ENCODE measurements around the gene HNRNPK.

The HNRNPK gene

DNA sequence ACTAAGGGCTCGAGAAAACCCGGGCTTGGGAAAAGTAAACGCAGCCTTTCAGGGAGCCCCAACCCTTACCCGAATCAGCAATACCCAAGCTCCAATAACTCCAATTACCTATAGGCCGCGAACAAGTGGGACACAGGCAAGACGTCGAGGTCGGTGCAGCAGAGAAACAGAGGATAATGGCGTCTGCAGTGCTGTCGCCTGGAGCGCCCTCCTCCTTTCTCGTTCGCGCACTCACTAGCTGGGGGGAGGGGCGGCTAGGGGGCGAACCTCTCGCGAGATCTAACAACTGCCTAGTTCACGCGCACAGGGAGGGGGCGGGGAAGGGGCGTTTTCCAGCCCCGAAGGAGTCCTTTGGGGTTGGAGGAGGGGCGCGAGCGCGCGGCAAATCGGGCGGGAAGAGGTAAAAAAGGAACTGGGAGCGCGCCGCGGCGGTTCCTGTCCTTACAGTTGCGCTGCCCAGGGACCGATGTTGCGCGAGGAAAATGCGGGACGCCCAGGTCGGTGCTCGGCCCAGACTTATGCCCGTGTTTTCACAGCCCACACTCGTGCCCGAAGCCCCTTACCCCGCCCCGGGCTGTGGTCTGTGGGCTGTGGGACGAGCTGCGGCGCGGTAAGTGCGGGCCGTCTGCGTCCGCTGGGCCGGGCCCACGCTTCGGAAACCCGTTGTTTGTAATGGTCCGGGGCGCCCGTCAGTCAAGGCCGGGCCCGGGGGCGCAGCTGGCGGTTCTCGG lies 545 bp upstream of the HNRNPK start, which contains the start of gene RMI1:
TSS of gene RMI1 (plus strand) at position 411 of the 731 bp plus-strand sequence. CDS start 20,182 bp downstream, outside the sequence.
- peak; percentile 87 for DNase-seq (ENCODE audit: low read depth)
- no peak for TF ChIP-seq CTCF (IDR thresholded peaks at IDR 0.05; ENCODE audit: control insufficient read depth, insufficient read depth, low read depth, low read length, missing control alignments)
- H3K4me3 ChIP-seq (ENCODE audit: control insufficient read depth, low read depth, low read length) = peak within 1 kb of the TSS; percentile 73

GRCh38 chr9:83978992-83979811 lies 813 bp downstream of the HNRNPK start:
- TF ChIP-seq CTCF (IDR thresholded peaks at IDR 0.05; ENCODE audit: control insufficient read depth, insufficient read depth, low read depth, low read length, missing control alignments) = no peak
- peak; percentile 48 for DNase-seq (ENCODE audit: low read depth)
- H3K4me3 ChIP-seq (ENCODE audit: control insufficient read depth, low read depth, low read length) = peak overlapping the region; percentile 73

DNA sequence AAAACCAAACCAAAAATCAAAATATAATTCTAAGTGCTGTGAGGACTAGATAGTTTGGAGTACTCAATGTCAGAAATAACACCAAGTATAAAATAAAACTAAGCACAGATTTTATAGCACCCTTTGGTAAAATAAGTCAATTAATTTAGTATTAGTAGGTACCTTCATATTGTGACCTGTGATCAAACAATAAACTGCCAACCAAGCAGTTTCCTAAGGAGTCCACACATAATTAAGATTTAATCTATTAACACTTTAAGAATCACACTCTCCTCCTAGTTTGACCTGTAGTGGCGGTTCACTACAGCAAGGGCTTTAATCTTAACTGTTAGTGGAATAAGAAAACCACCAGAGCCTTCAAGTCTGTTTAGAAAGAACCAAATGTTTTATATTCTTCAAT lies 2.8 kb downstream of the HNRNPK start:
- DNase-seq (ENCODE audit: low read depth) = no peak
- peak overlapping the region; percentile 6 for H3K4me3 ChIP-seq (ENCODE audit: control insufficient read depth, low read depth, low read length)
- TF ChIP-seq CTCF (IDR thresholded peaks at IDR 0.05; ENCODE audit: control insufficient read depth, insufficient read depth, low read depth, low read length, missing control alignments) = no peak

GRCh38 chr9:83976372-83976771 lies 3.6 kb downstream of the HNRNPK start:
- H3K4me3 ChIP-seq (ENCODE audit: control insufficient read depth, low read depth, low read length) = no peak overlapping the region
- no peak for TF ChIP-seq CTCF (IDR thresholded peaks at IDR 0.05; ENCODE audit: control insufficient read depth, insufficient read depth, low read depth, low read length, missing control alignments)
- no peak for DNase-seq (ENCODE audit: low read depth)

DNA sequence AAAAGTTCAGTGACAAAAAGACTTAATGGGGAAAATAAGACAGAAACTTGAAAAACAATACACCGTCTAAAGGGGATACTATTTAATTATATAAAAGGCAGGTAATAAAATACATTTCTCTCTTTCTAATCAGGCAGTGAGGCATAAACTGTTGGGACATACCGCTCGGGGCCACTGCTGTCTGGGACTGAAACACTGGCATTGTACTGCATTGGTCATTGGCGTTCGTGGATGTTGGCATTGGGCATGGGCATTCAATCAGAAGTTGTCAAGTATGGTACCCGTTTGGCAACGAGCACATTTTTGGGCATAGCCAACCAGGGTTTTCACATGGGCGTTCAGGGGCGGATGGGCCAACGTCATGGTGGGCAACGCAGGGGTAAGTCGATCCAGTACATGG lies 4.7 kb downstream of the HNRNPK start:
- TF ChIP-seq CTCF (IDR thresholded peaks at IDR 0.05; ENCODE audit: control insufficient read depth, insufficient read depth, low read depth, low read length, missing control alignments) = no peak
- no peak for DNase-seq (ENCODE audit: low read depth)
- no peak overlapping the region for H3K4me3 ChIP-seq (ENCODE audit: control insufficient read depth, low read depth, low read length)

- TF ChIP-seq CTCF (IDR thresholded peaks at IDR 0.05; ENCODE audit: control insufficient read depth, insufficient read depth, low read depth, low read length, missing control alignments) = no peak
- no peak overlapping the region for H3K4me3 ChIP-seq (ENCODE audit: control insufficient read depth, low read depth, low read length)
- no peak for DNase-seq (ENCODE audit: low read depth)
Measured at GRCh38 chr9:83972286-83972685, 7.7 kb downstream of the HNRNPK start.

Measured in AG09309 (cell line).